HEK293 (cell line): ENCODE measurements around the gene RBMS3.

ENCODE experiments used
- CTCF ChIA-PET: fragments of 350-600 bp; formaldehyde crosslinking; extraction: SDS; loops from one replicate; lab custom pipeline; 2021; ENCODE audit warnings: antibody characterized with exemption; lab: Yijun Ruan, JAX
- POLR2A ChIA-PET: fragments of 300-600 bp; formaldehyde crosslinking; extraction: SDS; loops from one replicate; lab custom pipeline; 2020; ENCODE audit warnings: antibody characterized with exemption, inconsistent platforms; lab: Yijun Ruan, JAX
- H3K27ac ChIP-seq: fragments of 200-500 bp; sonication (Bioruptor generic); 2 replicates; pipeline ENCODE4 v1.5.1; 2014; ENCODE audit warnings: low read depth, low read length, control low read depth, inconsistent platforms; ENCODE audit errors: extremely low read depth
- H3K36me3 ChIP-seq, 2 experiments: fragments of 200-500 bp in 1 of 2; sonication (Bioruptor generic) in 1 of 2; 1 replicate in 1 of 2; 2 replicates in 1 of 2; pipeline ENCODE4 v1.5.1; 2014 to 2017; ENCODE audit warnings: inconsistent platforms in 2 of 2, low read length in 2 of 2; ENCODE audit not compliant: control insufficient read depth in 2 of 2, insufficient read depth in 1 of 2
- H3K4me1 ChIP-seq: fragments of 200-500 bp; sonication (Bioruptor generic); 2 replicates; pipeline ENCODE4 v1.5.1; 2014; ENCODE audit warnings: mild to moderate bottlenecking, low read length, inconsistent platforms; ENCODE audit not compliant: control insufficient read depth, insufficient read depth
- H3K4me3 ChIP-seq: 2 replicates; pipeline ENCODE4 v1.5.1; 2011; ENCODE audit warnings: low read depth, mild to moderate bottlenecking, control low read depth, low read length, moderate library complexity
- H3K9me3 ChIP-seq: fragments of 200-500 bp; sonication (Bioruptor generic); 2 replicates; pipeline ENCODE4 v1.5.1; 2014; ENCODE audit warnings: low read depth, low read length, inconsistent platforms; ENCODE audit not compliant: control insufficient read depth, insufficient read depth
- KLF7 ChIP-seq: fragments of 450-650 bp; formaldehyde crosslinking; IDR thresholded peaks from 2 replicates; pipeline ENCODE4 v1.5.1; 2016; ENCODE audit warnings: missing biosample characterization, missing genetic modification characterization, borderline replicate concordance
- MYNN ChIP-seq: fragments of 450-650 bp; formaldehyde crosslinking; IDR thresholded peaks from 2 replicates; pipeline ENCODE4 v1.5.1; 2016; ENCODE audit warnings: missing biosample characterization, missing genetic modification characterization, borderline replicate concordance
- PRDM4 ChIP-seq: fragments of 450-650 bp; formaldehyde crosslinking; IDR thresholded peaks from 2 replicates; pipeline ENCODE4 v1.5.1; 2017; ENCODE audit warnings: missing biosample characterization, missing genetic modification characterization
- PRDM6 ChIP-seq: fragments of 450-650 bp; formaldehyde crosslinking; IDR thresholded peaks from 2 replicates; pipeline ENCODE4 v1.5.1; 2017; ENCODE audit warnings: missing biosample characterization, missing genetic modification characterization
- SETDB1 ChIP-seq: IDR thresholded peaks from one replicate; pipeline ENCODE4 v1.6.1; 2017; ENCODE audit warnings: mild to moderate bottlenecking, low read length, moderate library complexity, mixed read lengths; ENCODE audit not compliant: insufficient read length
- TSHZ1 ChIP-seq: fragments of 450-650 bp; formaldehyde crosslinking; IDR thresholded peaks from 2 replicates; pipeline ENCODE4 v1.5.1; 2016; ENCODE audit warnings: missing biosample characterization, missing genetic modification characterization, borderline replicate concordance
- ZNF280C ChIP-seq: fragments of 450-650 bp; formaldehyde crosslinking; IDR thresholded peaks from 2 replicates; pipeline ENCODE4 v1.5.1; 2016; ENCODE audit warnings: missing biosample characterization, missing genetic modification characterization
- ZNF391 ChIP-seq: fragments of 450-650 bp; formaldehyde crosslinking; IDR thresholded peaks from 2 replicates; pipeline ENCODE4 v1.5.1; 2016; ENCODE audit warnings: low read depth, missing biosample characterization, missing genetic modification characterization, borderline replicate concordance
- ZNF600 ChIP-seq: fragments of 450-650 bp; formaldehyde crosslinking; IDR thresholded peaks from 2 replicates; pipeline ENCODE4 v1.5.1; 2016; ENCODE audit warnings: missing biosample characterization, missing genetic modification characterization
- ZNF692 ChIP-seq: fragments of 450-650 bp; formaldehyde crosslinking; IDR thresholded peaks from 2 replicates; pipeline ENCODE4 v1.5.1; 2016; ENCODE audit warnings: missing biosample characterization, missing genetic modification characterization
- ZNF776 ChIP-seq: fragments of 450-650 bp; formaldehyde crosslinking; IDR thresholded peaks from 2 replicates; pipeline ENCODE4 v1.5.0; 2017; ENCODE audit warnings: missing biosample characterization, missing genetic modification characterization, borderline replicate concordance
- ZSCAN23 ChIP-seq: fragments of 450-650 bp; formaldehyde crosslinking; IDR thresholded peaks from 2 replicates; pipeline ENCODE4 v1.5.1; 2016; ENCODE audit warnings: missing biosample characterization, missing genetic modification characterization

The RBMS3 gene

GRCh38 chr3:29731050-29731449, 450.2 kb downstream of the RBMS3 start:
- H3K4me3 ChIP-seq: no peak overlapping the region
- no peaks in the 10 kb centered on the region for H3K4me1 ChIP-seq
- POLR2A ChIA-PET: no interaction called here
- no peaks in the 10 kb centered on the region for H3K9me3 ChIP-seq
- CTCF ChIA-PET: no interaction called here
- no peak for TF ChIP-seq ZSCAN23
- no peak overlapping the region for H3K27ac ChIP-seq
- no peaks in the 10 kb centered on the region for H3K36me3 ChIP-seq

GRCh38 chr3:29741231-29741630, 460.4 kb downstream of the RBMS3 start:
- ChIA-PET CTCF (interaction anchor here (0.6 kb wide), 1 partner anchor 96 kb away, joined by 3 read pairs; no protein-coding TSS in a partner anchor), POLR2A (no interaction called here)
- TF ChIP-seq ZNF280C: no peak
- no peak for TF ChIP-seq TSHZ1 (tag by site-specific recombination)
- TF ChIP-seq ZNF692 (tag by site-specific recombination): no peak
- TF ChIP-seq KLF7 (tag by site-specific recombination): no peak
- no peak for TF ChIP-seq ZNF391 (tag by site-specific recombination)
- TF ChIP-seq ZNF600 (tag by site-specific recombination): no peak
- TF ChIP-seq ZNF776 (tag by site-specific recombination): no peak
- no peak for TF ChIP-seq MYNN
- no peak for TF ChIP-seq PRDM4
- H3K9me3 ChIP-seq: no peaks in the 10 kb centered on the region
- H3K27ac ChIP-seq: no peak overlapping the region
- no peak overlapping the region for H3K4me3 ChIP-seq
- H3K36me3 ChIP-seq: no peaks in the 10 kb centered on the region
- no peaks in the 10 kb centered on the region for H3K4me1 ChIP-seq

GRCh38 chr3:29745232-29745870, 464.5 kb downstream of the RBMS3 start:
- ChIA-PET POLR2A (no interaction called here), CTCF (interaction anchor here (0.7 kb wide), 1 partner anchor 504 kb away, joined by 3 read pairs; no protein-coding TSS in a partner anchor)
- Histone ChIP-seq H3K4me1 (no peaks in the 10 kb centered on the region), H3K9me3 (no peaks in the 10 kb centered on the region), H3K4me3 (no peak overlapping the region), H3K36me3 (no peaks in the 10 kb centered on the region), H3K27ac (no peak overlapping the region)
- TF ChIP-seq SETDB1 (no peak), PRDM6 (tag by site-specific recombination) (peak; percentile 13; the same call in 1 of the 2 replicates)
